ENCODE results near the gene SPDEF. TPM values are rescaled to one million over a fixed set of nuclear protein-coding genes. Genes with fewer than 3 reads are reported as not detected.
A peak's percentile ranks its signal among the peaks of the same experiment; 100 is the strongest.

Gene SPDEF
- total and polyA plus RNA-seq, 10 of the 15 experiments (the other 5 are each of a cell fraction or from before 2014, with no cell fraction given), result not detected

DNA sequence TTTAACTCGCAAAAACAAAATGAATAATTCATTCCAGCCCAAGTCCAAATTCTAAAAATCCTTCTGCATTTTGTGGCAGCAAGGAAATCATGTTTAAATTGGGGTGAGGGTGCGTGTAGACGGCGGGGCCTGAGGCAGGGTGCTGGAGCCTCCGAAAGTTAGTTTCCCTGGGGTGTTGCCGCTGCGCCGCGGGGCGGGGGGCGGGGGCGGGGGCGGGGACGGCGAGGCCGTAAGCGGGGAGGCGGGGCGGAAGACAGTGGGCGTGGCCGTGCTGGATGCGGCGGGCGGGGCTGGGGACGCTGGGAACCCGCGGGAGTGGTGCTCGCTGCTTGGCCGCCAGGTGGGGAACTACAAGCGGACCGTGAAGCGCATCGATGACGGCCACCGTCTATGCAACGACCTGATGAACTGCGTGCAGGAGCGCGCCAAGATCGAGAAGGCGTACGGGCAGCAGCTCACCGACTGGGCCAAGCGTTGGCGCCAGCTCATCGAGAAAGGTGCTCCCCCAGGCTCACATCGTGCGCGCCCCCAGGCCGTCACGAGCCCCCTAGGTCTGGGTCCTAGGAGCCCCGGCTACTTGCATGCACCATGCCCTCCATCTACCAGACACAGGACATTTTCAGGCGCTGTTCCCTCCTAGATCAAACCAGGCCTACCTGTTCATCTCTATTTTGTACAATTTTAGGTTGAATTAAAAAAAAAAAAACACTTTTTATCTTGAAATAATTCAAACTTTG, 29.0 kb downstream of the SPDEF start (continued):
- TF ChIP-seq CHD1 (IDR thresholded peaks at IDR 0.05; ENCODE audit: low read depth, low read length), result no peak
- TF ChIP-seq BRCA1 (IDR thresholded peaks at IDR 0.05; ENCODE audit: low read depth, low read length), result no peak
- no peak for TF ChIP-seq NFYB (IDR thresholded peaks at IDR 0.05; ENCODE audit: insufficient read depth, low read depth, low read length)
- TF ChIP-seq EED (IDR thresholded peaks at IDR 0.05; ENCODE audit: low read depth), result no peak
- TF ChIP-seq, protein P1, sequence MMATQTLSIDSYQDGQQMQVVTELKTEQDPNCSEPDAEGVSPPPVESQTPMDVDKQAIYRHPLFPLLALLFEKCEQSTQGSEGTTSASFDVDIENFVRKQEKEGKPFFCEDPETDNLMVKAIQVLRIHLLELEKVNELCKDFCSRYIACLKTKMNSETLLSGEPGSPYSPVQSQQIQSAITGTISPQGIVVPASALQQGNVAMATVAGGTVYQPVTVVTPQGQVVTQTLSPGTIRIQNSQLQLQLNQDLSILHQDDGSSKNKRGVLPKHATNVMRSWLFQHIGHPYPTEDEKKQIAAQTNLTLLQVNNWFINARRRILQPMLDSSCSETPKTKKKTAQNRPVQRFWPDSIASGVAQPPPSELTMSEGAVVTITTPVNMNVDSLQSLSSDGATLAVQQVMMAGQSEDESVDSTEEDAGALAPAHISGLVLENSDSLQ (IDR thresholded peaks at IDR 0.05), result no peak
- TF ChIP-seq, protein P2, sequence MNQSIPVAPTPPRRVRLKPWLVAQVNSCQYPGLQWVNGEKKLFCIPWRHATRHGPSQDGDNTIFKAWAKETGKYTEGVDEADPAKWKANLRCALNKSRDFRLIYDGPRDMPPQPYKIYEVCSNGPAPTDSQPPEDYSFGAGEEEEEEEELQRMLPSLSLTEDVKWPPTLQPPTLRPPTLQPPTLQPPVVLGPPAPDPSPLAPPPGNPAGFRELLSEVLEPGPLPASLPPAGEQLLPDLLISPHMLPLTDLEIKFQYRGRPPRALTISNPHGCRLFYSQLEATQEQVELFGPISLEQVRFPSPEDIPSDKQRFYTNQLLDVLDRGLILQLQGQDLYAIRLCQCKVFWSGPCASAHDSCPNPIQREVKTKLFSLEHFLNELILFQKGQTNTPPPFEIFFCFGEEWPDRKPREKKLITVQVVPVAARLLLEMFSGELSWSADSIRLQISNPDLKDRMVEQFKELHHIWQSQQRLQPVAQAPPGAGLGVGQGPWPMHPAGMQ (IDR thresholded peaks at IDR 0.05; ENCODE audit: borderline replicate concordance), result no peak
- TF ChIP-seq CHD2 (IDR thresholded peaks at IDR 0.05; ENCODE audit: borderline replicate concordance, low read depth, low read length), result no peak
- TF ChIP-seq NFYA (IDR thresholded peaks at IDR 0.05; ENCODE audit: borderline replicate concordance, low read depth, low read length), result no peak
- TF ChIP-seq, protein P3, sequence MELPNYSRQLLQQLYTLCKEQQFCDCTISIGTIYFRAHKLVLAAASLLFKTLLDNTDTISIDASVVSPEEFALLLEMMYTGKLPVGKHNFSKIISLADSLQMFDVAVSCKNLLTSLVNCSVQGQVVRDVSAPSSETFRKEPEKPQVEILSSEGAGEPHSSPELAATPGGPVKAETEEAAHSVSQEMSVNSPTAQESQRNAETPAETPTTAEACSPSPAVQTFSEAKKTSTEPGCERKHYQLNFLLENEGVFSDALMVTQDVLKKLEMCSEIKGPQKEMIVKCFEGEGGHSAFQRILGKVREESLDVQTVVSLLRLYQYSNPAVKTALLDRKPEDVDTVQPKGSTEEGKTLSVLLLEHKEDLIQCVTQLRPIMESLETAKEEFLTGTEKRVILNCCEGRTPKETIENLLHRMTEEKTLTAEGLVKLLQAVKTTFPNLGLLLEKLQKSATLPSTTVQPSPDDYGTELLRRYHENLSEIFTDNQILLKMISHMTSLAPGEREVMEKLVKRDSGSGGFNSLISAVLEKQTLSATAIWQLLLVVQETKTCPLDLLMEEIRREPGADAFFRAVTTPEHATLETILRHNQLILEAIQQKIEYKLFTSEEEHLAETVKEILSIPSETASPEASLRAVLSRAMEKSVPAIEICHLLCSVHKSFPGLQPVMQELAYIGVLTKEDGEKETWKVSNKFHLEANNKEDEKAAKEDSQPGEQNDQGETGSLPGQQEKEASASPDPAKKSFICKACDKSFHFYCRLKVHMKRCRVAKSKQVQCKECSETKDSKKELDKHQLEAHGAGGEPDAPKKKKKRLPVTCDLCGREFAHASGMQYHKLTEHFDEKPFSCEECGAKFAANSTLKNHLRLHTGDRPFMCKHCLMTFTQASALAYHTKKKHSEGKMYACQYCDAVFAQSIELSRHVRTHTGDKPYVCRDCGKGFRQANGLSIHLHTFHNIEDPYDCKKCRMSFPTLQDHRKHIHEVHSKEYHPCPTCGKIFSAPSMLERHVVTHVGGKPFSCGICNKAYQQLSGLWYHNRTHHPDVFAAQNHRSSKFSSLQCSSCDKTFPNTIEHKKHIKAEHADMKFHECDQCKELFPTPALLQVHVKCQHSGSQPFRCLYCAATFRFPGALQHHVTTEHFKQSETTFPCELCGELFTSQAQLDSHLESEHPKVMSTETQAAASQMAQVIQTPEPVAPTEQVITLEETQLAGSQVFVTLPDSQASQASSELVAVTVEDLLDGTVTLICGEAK (IDR thresholded peaks at IDR 0.05; ENCODE audit: borderline replicate concordance), result no peak
- TF ChIP-seq ZBTB33 (IDR thresholded peaks at IDR 0.05), result no peak
- no peak for TF ChIP-seq RCOR1 (conservative IDR thresholded peaks at IDR 0.05; ENCODE audit: low read depth, low read length)
- peak; percentile 49 to 82 (median 77) for TF ChIP-seq CTCF (IDR thresholded peaks at IDR 0.05 in 2 of 3, conservative IDR thresholded peaks at IDR 0.05 in 1 of 3; ENCODE audit: control insufficient read depth in 2 of 3, extremely low read depth in 1 of 3, insufficient read depth in 1 of 3, low read depth in 3 of 3, low read length in 3 of 3)
- no peak for TF ChIP-seq SPI1 (IDR thresholded peaks at IDR 0.05; ENCODE audit: borderline replicate concordance, insufficient read depth, low read depth, low read length)
- TF ChIP-seq BMI1 (IDR thresholded peaks at IDR 0.05; ENCODE audit: borderline replicate concordance), result no peak
- TF ChIP-seq JUND (IDR thresholded peaks at IDR 0.05; ENCODE audit: low read depth, low read length), result no peak
- TF ChIP-seq ZNF217 (IDR thresholded peaks at IDR 0.05), result no peak
- no peak for TF ChIP-seq KLF5 (IDR thresholded peaks at IDR 0.05; ENCODE audit: partially characterized antibody)

All from GM12878 (cell line).